HL-60 (cell line): Measurements from ENCODE around the gene XKR8.

Experiments
- CTCF ChIP-seq: IDR thresholded peaks from one replicate; pipeline ENCODE4 v1.5.1; 2011; ENCODE audit warnings: low read length, control low read depth, inconsistent platforms; ENCODE audit not compliant: insufficient read depth
- GABPA ChIP-seq: IDR thresholded peaks from 2 replicates; pipeline ENCODE4 v1.6.1; 2012; ENCODE audit warnings: low read depth
- REST ChIP-seq: IDR thresholded peaks from 2 replicates; pipeline ENCODE4 v1.6.1; 2012; ENCODE audit warnings: low read depth; ENCODE audit not compliant: insufficient replicate concordance

DNA sequence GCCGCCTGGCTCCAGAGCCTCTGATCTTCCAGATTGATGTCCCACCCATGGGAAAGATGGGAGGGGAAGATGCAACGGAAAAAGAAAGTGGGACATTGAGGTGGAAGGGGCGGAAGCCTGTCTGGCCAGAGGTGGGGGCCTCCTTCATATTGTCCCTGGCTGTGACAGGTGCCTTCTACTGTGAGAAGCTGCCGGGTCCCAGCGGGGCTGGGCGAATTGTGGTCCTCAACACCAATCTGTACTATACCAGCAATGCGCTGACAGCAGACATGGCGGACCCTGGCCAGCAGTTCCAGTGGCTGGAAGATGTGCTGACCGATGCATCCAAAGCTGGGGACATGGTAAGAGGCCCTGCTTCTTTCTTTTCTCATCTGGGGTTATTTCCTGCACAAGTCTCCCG is 5.6 kb upstream of the XKR8 start:
- TF ChIP-seq GABPA (no peak), CTCF (no peak), REST (no peak)
